ENCODE measurements around the gene DNAL4.

The DNAL4 gene

GRCh38 chr22:38830026-38830844 lies 36.3 kb upstream of the DNAL4 start:
- no peak for DNase-seq
- Histone ChIP-seq H3K4me3 (ENCODE audit: low read depth, low read length) (no peak overlapping the region), H3K36me3 (no peaks in the 10 kb centered on the region), H3K9me3 (ENCODE audit: severe bottlenecking) (no peaks in the 10 kb centered on the region), H3K27me3 (ENCODE audit: insufficient read depth, low read depth, severe bottlenecking) (no peaks in the 10 kb centered on the region), H3K27ac (no peak overlapping the region)
- TF ChIP-seq CTCF (IDR thresholded peaks at IDR 0.05; ENCODE audit: low read depth, low read length): no peak

GRCh38 chr22:38829485-38829884 lies 35.5 kb upstream of the DNAL4 start:
- TF ChIP-seq CTCF (IDR thresholded peaks at IDR 0.05; ENCODE audit: low read depth, low read length): no peak

GRCh38 chr22:38828616-38829205 lies 34.8 kb upstream of the DNAL4 start:
- H3K27ac ChIP-seq: no peak overlapping the region
- no peak for TF ChIP-seq CTCF (IDR thresholded peaks at IDR 0.05; ENCODE audit: low read depth, low read length)
- DNase-seq: no peak
- H3K36me3 ChIP-seq: no peaks in the 10 kb centered on the region
- no peaks in the 10 kb centered on the region for H3K27me3 ChIP-seq (ENCODE audit: insufficient read depth, low read depth, severe bottlenecking)
- H3K4me3 ChIP-seq (ENCODE audit: low read depth, low read length): no peak overlapping the region
- H3K9me3 ChIP-seq (ENCODE audit: severe bottlenecking): no peaks in the 10 kb centered on the region

More at GRCh38 chr22:38829485-38829884, 35.5 kb upstream of the DNAL4 start:
- DNase-seq: no peak
- H3K27me3 ChIP-seq (ENCODE audit: insufficient read depth, low read depth, severe bottlenecking): no peaks in the 10 kb centered on the region
- no peak overlapping the region for H3K4me3 ChIP-seq (ENCODE audit: low read depth, low read length)
- no peak overlapping the region for H3K27ac ChIP-seq
- no peaks in the 10 kb centered on the region for H3K36me3 ChIP-seq
- no peaks in the 10 kb centered on the region for H3K9me3 ChIP-seq (ENCODE audit: severe bottlenecking)

GRCh38 chr22:38828191-38828590 lies 34.2 kb upstream of the DNAL4 start:
- H3K27ac ChIP-seq: no peak overlapping the region
- no peak for TF ChIP-seq CTCF (IDR thresholded peaks at IDR 0.05; ENCODE audit: low read depth, low read length)
- DNase-seq: no peak
- no peaks in the 10 kb centered on the region for H3K9me3 ChIP-seq (ENCODE audit: severe bottlenecking)
- H3K4me3 ChIP-seq (ENCODE audit: low read depth, low read length): no peak overlapping the region
- H3K36me3 ChIP-seq: no peaks in the 10 kb centered on the region
- no peaks in the 10 kb centered on the region for H3K27me3 ChIP-seq (ENCODE audit: insufficient read depth, low read depth, severe bottlenecking)

GRCh38 chr22:38827510-38827909 lies 33.6 kb upstream of the DNAL4 start:
- Histone ChIP-seq H3K9me3 (ENCODE audit: severe bottlenecking) (no peaks in the 10 kb centered on the region), H3K27ac (no peak overlapping the region), H3K36me3 (no peaks in the 10 kb centered on the region), H3K27me3 (ENCODE audit: insufficient read depth, low read depth, severe bottlenecking) (no peaks in the 10 kb centered on the region), H3K4me3 (ENCODE audit: low read depth, low read length) (no peak overlapping the region)
- no peak for DNase-seq
- no peak for TF ChIP-seq CTCF (IDR thresholded peaks at IDR 0.05; ENCODE audit: low read depth, low read length)

All from WERI-Rb-1 (cell line).